Measurements from ENCODE around the gene SLC49A3.
"Not testable (repeated sequence)": the region's sequence is repeated elsewhere in the genome, so short reads cannot be mapped to it uniquely, and the experiment has no call there.

The SLC49A3 gene

DNA sequence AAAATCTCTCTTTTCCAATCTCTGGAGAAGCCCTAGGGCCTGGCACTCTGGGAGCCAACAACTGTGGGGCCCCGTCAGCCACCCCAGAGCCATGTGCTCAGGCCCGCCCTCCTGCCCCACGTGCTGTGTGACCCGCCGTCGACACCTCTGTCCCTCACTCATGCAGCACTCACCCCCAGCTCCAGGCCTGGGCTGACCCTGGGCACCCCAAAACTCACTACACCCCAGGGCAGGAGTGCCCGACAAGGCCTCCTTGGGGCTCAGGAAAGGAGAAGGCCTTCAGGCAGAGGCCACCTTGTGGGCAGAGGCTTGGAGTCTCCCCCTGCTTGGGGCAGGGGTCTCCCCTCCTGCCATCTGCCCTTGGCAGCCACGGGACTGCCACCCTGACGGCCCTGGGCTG is 8.9 kb downstream of the SLC49A3 start:
- DNase-seq = no peak

DNA sequence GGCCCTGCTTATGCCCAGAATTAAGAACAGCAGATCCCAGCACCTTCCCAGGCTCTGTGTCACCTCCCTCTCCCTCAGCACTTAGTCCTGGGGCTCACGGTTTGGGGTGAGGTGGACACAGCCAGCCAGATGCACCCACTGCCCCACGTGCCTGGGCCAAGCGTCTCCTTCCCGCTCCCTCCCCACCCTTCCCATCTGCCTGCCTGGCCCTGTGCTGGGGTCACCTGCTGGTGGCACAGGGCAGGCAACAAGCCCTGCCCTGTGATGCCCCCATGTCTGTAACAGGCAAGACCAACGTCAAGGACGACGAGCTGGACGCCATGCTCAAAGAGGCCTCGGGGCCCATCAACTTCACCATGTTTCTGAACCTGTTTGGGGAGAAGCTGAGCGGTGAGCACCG is 9.3 kb downstream of the SLC49A3 start:
- DNase-seq = no peak

DNA sequence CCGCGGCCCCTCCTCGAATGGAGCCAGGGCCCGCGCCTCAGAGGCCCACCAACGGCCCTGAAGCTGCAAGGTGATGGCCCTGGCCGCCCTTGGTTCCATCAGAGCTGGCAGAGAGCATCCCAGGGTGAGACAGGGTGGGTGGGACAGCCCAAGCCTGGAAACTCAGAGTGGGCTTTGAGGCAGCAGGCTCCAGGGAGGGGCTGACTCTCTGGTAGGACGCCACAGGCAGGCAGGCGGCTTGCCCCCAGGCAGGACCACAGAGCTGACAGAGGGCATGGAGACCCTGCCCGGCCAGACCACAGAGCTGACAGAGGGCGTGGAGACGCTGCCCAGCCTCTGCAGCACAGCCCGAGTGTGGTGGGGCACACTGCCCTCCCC is 9.9 kb downstream of the SLC49A3 start:
- no peak for DNase-seq

DNA sequence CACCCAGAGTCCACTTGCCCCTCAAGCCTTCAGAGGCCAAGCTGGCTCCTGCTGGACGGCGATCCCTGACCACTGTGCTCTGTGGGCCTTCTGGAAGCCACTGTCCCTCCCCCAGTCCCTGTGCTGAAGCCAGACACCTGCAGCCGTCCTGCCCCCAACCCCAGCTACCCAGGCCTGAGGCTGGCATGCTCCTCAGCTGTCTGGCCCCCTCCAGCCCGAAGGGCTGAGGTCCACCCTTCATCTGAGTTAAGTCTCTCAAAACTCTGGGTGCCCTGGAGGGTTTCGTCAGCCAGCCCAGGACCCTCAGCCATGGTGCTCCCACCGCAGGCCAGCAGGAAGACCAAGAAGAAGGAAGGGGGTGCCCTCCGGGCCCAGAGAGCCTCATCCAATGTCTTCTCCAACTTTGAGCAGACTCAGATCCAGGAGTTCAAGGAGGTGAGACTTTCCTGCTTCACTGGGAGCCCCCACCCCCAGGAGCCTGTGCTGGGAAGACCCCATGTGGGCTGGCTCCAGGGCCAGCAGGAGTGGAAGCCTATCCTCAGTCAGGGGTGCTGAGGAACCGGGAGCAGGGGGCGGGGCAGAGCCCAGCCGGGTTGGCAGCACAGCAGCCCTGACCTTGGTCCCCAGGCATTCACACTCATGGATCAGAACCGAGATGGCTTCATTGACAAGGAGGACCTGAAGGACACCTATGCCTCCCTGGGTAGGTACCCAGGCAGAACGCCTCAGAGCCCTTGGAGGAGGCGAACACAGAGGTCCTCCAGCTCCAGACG is 10.4 kb downstream of the SLC49A3 start:
- no peak for DNase-seq

DNA sequence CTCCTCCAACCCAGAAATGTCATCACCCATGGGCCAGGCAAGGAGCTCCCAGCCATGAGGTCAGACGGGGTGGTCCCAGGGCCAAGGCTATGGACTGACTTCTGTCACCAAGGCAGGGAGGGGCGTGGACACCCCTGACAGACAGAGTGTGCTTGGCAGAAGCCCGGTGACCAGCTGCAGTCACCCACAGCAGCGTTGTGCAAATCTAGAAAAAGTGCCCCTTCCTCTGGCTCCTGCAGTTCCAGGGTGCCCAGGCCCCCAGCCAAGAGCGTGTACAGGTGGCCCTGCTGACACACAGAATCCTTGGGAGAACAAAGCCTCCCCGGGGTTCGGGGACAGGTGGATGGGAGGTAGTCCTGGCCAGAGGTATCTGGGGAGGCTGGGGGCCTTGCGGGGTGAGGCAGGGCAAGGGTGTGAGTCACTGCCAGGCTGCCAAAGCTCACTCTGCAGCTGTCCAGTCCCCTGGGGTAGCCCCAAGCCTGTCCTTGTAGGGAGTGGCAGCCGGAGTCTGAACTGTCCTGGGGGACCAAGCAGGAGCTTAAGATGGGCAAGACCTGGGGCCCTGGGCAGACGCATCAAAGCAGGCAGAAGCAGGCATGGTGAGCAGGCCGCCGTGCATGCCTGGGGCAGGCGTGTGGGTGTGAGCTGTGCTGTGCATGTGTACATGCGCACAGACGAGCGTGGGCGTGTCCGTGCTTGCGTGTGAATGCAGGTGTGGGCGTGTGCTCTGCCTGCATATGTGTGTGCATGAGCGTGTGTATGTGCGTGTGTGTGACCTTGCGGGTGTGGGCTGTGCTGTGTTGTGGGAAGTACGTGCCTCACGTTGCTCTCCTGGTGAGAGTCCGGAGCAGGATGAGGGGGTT is 11.3 kb downstream of the SLC49A3 start:
- DNase-seq = no peak

DNA sequence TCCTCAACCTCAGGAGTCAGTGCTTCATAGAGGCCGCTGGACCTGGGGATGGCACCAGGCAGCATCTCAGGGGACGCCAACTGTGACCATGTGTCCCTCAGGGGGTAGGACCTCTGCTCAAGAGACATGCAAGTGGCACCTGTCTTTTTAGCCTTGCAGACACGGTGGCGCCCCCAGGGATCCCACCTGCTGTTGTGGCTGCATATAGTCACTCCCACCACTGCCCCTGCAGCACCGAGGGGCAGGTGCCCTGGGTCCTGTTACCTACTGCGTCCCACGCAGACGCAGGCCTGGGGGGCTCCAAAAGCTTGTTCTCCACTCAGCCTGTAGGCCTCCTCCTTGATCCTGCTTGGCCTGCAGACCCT is 12.1 kb downstream of the SLC49A3 start:
- no peak for DNase-seq

DNA sequence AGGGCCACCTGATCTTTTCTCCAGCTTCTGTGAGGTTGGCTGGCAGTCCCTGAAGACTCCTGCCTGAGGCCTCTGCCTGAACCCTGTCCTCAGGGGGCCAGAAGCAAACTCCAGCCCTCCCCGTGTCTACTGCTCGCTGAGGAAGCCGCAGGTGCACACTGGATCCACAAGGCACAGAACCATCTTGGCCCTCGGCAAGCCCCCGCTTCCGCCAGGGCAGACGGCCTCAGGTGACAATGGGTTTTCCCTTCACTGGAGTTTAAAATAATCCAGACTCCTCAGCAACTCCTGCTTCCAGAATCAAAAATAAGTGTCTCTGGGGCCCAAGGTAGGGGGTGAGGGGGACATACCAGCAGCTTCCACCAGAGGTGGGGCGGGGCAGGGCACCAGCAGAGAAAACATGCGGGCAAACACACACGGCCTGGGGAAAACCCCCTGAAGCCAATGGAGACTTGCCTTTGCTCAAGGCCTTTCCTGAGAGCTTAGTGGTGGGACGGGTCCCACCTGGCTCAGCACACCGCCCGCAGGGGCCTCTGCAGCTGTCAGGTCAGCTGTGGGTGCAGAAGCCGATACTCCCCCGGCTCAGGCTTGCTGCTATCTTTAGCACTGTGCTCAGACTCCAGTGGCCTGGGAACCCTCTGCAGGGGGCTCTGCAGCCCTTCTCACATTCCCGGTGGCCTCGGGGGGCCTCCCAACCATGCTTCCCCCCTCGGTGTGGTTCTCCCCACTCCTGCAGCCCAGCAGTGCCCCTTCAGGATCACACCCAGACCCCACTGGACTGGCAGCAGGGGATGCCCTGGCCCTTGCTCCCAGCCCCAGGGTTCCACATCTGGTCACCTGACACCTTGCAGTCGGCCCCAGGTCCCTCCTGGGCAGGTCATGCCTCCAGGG is 12.7 kb downstream of the SLC49A3 start:
- DNase-seq = no peak

DNA sequence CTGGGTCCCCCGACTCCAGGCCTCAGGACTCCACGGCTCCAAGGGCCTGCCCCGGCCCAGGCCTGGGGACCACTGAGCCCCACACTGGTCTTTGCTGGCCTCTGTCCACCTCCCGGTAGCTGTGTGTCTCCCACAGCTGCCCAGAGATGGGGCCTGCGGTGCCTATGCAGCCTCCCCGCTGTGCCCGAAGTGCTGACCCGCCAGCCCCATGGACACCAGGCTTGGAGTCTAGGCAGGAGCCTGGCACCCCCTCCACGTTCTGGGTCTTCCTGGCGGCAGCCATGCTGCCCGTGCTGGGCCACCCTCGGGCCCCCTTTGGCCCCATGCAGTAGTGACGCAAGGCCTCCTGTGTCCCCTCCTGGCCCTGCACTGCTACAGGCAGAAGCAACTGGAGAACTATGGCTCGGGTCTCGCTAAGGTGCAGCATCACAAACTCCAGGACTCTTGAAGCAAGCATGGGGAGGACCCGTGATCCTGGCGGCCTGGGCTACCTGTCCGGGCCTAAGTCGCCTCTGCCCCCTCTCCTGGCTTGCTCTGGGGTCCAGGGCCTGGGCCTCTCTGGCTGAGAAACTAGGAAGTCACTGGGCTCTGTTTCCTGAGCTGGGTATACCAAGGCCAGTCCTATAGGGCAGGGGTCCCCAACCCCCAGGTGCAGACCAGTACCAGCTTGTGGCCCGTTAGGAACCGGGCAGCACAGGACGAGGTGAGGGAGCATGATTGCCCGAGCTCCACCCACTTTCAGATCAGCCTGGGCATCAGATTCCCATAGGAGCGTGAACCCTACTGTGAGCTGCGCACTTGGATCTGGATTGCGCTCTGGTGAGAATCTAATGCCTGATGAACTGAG is 13.7 kb downstream of the SLC49A3 start:
- DNase-seq = no peak

DNA sequence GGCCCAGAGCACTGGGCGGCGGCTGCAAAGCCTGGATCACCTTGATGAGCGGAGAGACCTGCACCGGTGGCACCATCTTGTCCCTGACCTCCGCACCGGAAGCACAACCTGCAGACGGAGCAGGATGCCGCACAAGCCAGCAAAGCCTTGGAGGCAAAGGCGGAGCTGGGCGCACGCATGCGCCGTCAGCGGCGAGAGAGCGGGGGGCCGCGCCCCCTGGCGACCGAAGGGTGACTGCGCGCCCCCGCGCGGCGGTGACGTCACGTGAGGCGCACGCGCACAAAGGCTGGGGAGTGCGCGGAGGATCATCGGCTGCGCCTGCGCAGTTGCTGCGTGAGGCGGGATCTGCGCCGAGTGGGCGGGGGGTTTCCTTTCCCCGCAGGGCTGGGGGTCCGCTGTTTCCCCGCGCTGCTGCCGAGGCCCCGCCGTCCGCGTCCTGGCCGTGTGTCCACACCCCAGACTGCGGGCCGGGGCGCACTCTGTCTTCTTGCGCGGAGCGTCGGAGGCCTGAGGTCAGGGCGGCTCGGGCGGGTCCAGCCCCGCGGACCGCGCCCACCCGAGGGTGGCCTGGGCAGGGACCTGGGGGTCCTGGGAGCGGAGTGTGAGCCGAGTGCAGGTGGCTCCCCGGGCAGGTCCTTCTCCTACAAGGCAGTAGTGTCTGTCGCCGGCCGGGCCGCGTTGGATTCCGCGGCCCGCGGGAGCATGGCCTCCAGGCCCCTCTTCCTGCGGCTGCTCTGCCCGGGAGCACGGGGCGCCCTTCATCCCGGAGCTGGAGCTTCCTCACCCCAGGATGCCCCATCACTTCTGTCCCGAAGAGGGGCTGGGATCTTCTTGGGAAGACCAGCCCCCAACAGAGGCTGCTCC is 14.5 kb downstream of the SLC49A3 start, which contains the start of the genes ATP5ME and MYL5:
ATP5ME (minus strand) TSS at position 105 of the 864 bp plus-strand sequence; CDS start at position 76, 29 bp downstream.
MYL5 (plus strand) TSS at position 371 of the 864 bp plus-strand sequence. CDS start 3,485 bp downstream, outside the sequence.
- DNase-seq = peak; percentile 95

DNA sequence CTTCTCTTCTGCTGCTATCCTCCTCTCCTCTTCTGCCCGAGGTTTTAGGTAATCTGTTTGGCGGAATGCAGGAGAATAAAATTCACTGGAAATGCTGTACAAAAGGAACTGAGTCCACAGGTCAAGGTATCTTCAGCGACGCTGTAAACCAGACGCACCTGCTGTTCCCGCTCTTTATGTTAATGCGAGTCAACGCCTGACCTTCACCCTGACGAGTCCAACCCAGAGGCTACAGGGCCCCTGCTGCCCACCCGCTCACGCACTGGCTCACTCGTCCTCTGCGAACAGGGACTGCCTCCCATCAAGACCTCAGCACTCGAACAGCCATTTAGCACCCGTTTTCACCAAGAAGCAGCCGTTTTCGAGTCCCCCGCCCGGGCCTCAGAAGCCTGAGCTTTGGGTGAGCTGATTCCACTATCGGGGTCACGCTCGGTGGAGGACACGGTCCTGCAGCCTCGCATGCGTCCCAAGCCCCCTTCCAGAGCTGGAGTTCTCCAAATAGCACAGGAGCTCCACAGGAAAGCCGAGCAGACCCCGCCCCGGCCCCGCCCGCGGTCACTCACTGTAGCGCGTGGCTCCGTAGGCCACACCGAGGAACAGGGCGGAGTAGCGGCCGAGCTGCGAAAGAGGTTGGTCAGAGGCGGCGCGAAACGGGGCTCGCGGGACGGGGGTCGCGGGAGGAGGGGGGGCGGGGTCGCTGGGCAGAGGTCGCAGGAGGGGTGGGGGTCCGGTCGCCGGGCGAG is 15.4 kb downstream of the SLC49A3 start:
- DNase-seq = no peak

DNA sequence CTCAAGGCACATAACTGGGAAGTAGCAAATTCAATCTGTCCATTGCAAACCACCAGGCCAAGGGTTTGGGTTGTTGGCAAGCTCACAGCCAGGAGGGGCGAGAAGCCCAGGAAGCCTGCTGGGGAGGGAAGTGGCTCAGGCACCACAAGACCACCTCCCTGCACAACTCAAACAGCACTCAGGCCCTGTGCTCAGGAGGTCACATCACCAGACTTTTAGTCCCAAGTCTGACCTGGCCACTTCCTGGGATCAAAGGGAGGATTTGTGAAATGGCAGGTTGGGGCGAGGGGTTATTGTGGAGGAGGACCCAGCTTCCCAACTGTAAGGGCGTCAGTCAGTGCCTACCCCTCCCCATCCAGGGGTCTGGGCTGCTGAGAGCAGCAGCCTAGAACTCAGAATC is 17.2 kb downstream of the SLC49A3 start:
- no peak for DNase-seq

DNA sequence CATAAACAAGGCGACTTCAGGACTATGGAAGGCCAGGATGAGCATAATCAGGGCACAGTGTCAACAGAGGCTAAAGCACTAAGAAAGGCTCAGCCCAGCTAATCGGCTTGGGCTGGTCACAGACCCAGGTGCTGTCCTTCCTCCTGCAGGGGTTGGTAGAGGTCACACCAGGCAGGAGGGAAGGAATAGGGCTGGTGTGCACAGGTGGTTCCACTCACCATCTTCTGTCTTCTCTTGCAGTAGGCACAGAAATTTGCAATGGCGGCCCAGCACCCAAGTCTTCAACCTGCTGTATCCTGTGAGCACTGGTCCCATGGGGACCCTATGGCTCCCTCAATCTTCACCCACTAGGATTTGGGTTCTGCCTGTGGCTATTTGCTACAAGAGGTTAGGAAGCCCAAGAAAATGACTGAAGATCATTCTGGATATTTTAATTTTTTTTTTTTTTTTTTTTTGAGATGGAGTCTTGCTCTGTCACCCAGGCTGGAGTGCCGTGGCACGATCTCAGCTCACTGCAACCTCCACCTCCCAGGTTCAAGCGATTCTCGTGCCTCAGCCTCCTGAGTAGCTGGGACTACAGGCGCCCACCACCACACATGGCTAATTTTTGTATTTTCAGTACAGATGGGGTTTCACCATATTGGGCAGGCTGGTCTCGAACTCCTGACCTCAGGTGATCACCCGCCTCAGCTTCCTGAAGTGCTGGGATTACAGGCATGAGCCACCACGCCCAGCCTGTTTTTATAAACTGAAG is 19.0 kb downstream of the SLC49A3 start:
- not testable (repeated sequence) for DNase-seq

DNA sequence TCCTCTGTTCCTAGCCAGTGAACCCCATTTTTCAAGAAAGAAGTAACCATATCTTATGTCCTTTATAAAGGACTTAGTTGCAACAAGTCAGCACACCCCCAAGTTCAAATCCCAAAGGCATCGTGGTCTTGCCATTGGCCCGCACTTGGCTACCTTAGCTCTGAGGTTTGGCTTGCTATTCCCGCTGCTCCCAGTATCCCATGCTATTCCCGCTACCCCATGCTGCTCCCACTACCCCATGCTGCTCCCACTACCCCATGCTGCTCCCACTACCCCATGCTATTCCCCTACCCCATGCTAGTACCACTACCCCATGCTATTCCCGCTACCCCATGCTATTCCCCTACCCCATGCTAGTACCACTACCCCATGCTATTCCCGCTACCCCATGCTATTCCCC is 20.7 kb downstream of the SLC49A3 start:
- not testable (repeated sequence) for DNase-seq

DNA sequence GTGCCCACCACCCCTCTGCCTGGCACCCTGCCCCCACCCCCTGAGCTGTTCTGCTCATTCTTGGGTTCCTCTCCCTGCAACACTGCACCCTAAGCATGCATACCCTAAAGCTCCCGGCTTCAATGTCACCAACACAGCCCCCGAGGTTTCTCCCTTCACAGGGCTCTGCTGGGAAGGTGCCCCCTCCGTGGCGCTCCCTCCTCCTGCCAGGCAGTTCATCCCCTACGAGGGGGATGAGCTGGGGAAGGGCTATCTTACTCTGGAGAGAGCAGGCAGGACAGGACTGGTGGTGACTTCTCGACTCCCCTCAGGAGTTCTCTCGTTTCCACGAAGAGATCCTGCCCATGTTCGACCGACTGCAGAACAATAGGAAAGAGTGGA is 21.4 kb downstream of the SLC49A3 start:
- no peak for DNase-seq

DNA sequence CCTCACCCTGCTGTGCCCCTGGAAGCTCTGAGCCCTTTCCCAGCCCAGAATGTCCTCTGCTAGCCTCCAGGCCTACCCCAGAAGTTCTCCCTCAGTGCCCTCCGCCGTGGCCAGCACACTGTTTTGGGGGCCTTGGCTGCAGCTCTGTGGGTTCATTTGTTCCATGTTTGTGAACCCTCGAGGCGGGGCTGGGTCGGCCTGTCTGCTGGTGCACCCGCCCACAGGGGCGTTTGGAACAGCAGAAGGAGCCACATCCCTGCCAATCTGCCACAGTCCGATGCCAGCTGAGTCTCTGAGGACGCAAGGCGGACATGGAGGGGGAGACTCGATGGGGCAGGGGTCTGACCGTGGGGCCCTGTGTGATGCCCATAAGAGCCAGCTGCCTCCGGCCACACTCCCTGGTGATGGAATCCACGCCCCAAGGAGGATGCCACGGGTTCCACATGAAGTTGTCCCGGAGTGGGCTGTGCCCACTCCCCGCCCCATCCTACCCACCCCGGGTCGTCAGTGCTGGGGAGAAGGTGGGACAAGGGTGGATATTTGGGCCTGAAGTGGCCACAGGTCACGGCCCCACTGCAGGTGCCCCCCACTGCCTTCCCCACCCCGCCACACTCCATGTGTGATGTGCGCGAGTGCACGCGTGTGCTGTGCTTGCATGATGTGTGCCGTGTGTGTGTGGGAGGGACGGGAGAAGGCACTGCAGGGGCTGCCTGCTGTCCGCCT is 22.0 kb downstream of the SLC49A3 start:
- no peak for DNase-seq

DNA sequence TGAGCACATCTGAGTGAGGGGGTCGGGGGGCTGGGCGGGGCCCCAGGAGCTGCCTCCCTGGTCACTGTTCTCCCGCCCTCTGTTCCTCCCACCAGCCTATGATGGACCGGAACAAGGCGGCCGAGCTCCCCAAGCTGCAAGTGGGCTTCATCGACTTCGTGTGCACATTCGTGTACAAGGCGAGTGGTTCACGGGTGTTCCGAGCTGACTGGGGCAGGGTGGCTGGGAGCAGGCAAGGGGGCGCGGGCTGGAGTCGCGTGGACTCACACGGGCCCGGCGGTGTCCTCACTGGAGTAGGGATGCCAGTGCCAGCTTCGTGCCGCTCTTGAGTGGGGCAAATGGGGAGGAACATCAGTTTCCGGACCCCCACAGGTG is 22.5 kb downstream of the SLC49A3 start:
- no peak for DNase-seq

DNA sequence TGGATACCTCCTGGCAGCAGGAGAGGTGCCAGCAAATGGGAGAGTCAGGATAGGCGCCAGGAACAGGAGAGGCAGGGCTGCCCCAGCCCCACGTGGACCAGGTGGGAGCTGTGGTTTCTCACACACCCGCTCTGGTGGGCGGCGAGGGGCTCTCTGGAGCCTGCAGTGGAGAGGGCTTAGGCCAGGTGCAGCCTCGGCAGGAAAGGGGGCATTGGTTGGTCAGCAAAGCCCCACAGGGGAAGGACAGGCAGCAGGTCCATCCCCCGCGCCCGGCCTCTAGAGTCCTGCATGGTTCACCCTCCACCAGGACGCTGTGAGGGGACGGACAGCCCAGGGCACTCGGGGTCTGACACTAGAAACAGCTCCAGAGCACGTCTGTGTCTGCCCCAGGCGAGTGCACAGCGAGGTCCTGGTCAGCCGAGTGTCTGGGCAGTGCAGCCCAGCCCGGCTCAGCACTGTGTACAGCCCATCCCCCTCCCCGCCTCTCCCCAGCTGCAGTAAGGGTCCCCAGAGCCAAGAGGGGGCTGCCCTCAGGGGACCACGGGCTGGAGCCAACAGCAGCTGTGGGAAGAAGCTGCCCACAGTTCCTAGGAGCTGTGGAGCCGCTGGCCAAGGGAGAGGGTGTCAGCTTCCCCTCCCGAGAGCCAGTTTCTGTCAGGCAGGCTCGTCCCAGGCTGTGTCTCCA is 23.1 kb downstream of the SLC49A3 start:
- DNase-seq = no peak

DNA sequence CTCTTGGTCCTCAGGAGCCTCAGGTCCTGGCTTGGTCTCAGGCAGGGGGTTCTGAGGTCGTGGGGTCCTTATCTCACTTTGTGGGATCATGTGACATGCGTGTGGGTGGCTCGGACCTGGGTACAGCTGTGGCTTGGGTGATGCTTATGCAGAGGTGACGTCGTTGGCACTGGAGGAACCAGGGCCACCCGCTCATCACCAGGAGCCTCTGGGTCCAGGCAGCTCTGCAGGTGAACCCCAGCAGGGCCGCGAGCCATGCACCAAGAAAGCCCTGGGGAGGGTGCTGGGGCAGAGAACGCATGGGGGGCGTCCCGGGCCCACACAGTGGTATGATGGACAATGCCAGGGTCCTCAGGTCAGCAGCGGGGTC is 23.6 kb downstream of the SLC49A3 start:
- DNase-seq = no peak
